ENCODE results near the gene MRFAP1L1.
"Not testable (repeated sequence)": the region's sequence is repeated elsewhere in the genome, so short reads cannot be mapped to it uniquely, and the experiment has no call there.

Gene MRFAP1L1

DNA sequence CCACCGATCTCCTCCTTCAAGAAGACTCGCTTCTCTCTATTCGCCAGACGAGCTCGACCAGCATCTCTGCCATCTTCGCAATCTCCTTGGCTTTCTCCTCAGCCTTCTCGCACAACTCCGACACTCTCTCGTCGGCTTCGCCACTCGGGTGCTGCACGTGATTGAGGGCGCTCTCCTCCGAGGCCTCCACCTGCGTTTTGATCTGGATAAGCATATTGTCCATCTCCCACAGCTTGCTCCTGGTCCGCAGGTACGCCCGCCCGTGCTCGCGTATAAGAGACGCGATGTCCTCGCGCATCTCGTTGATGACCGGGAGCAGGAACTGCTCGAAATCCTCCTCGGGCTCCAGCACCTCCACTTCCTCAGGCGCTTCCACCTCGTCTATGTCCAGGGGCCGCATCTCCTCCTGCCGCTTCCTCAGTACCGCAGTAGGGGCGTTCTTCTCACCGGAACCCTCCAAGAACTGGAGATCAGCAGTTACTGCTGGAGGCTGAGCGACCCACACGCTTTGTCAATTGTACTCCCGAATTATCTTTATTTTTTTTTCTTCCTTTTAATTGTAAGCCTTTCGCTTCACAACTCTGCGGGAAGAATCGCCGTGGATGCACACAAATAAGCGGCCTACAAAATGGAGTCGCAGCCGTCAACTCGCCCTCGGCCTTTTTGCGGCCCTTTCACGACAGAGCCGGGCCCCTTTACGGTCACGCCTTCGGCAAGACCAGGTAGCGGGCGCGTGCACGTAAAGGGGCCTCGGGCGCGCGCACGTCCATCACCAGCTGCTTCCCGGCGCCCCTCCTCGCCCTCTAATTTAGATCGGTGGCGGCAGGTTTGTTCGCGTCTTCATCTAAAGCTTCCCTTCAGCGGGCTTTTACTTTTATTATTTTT is at the start of gene MRFAP1L1:
TSS of gene MRFAP1L1 (minus strand) at position 636 of the 885 bp plus-strand sequence. CDS start at position 400, 236 bp downstream.
- no peak for FAIRE-seq

DNA sequence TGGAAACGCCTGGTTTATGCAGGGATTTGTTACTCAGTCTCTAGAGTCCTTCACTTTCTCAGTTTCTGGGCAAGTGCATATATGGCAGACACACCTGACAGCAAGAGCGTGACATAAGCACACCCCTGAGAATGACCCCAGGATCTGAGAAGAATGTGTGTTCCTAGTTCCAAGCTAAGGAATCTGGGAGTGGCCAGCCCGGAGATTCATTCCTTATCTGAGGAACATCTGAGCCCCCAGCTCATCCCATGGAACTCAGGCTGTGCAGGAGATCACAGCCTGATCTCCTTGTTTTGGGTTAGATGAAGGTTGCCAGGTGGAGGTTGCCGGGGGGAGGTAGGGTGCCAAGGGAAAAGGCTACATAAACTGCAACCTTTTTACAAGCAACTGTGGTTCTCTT is 49.1 kb upstream of the MRFAP1L1 start:
- DNase-seq (ENCODE audit: insufficient read length, low spot score) (no peak), FAIRE-seq (no peak)
- TF ChIP-seq, protein P1, sequence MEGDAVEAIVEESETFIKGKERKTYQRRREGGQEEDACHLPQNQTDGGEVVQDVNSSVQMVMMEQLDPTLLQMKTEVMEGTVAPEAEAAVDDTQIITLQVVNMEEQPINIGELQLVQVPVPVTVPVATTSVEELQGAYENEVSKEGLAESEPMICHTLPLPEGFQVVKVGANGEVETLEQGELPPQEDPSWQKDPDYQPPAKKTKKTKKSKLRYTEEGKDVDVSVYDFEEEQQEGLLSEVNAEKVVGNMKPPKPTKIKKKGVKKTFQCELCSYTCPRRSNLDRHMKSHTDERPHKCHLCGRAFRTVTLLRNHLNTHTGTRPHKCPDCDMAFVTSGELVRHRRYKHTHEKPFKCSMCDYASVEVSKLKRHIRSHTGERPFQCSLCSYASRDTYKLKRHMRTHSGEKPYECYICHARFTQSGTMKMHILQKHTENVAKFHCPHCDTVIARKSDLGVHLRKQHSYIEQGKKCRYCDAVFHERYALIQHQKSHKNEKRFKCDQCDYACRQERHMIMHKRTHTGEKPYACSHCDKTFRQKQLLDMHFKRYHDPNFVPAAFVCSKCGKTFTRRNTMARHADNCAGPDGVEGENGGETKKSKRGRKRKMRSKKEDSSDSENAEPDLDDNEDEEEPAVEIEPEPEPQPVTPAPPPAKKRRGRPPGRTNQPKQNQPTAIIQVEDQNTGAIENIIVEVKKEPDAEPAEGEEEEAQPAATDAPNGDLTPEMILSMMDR (IDR thresholded peaks at IDR 0.05; ENCODE audit: insufficient read depth, missing control alignments), result no peak

More for the DNA sequence above, at the start of gene MRFAP1L1:
- TF ChIP-seq, protein P1 (IDR thresholded peaks at IDR 0.05; ENCODE audit: insufficient read depth, missing control alignments), result no peak
- peak; percentile 72 for DNase-seq (ENCODE audit: insufficient read length, low spot score)

- DNase-seq (ENCODE audit: insufficient read length, low spot score); FAIRE-seq: not testable (repeated sequence)
Observed at GRCh38 chr4:6756345-6756744, 46.7 kb upstream of the MRFAP1L1 start.

- DNase-seq (ENCODE audit: insufficient read length, low spot score), result no peak
- FAIRE-seq, result no peak
- TF ChIP-seq, protein P1 (IDR thresholded peaks at IDR 0.05; ENCODE audit: insufficient read depth, missing control alignments), result no peak
Observed at GRCh38 chr4:6755088-6755753, 45.6 kb upstream of the MRFAP1L1 start.

- FAIRE-seq, result no peak
- TF ChIP-seq, protein P1 (IDR thresholded peaks at IDR 0.05; ENCODE audit: insufficient read depth, missing control alignments), result no peak
- no peak for DNase-seq (ENCODE audit: insufficient read length, low spot score)
Observed at GRCh38 chr4:6754481-6755087, 44.9 kb upstream of the MRFAP1L1 start.

DNA sequence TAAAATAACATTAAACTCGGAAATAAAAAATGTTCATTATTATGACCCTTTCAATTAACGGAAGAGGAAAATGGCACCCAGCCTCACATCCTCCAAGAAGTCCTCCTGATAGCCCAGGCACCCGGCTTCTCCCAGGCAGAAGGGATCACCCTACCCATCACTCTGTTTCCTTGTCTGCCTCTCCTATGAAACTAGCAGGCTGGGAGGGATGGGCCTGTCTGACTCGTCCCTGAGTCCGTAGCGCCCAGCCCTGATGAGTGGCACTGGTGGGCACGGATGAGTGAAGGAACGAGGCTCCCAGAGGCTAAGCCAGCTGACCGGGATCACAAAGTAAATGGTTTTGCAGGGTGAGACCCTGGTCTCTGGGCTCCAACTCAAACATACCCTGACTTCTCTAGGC is 44.2 kb upstream of the MRFAP1L1 start:
- no peak for DNase-seq (ENCODE audit: insufficient read length, low spot score)
- no peak for FAIRE-seq
- TF ChIP-seq, protein P1 (IDR thresholded peaks at IDR 0.05; ENCODE audit: insufficient read depth, missing control alignments), result no peak

DNA sequence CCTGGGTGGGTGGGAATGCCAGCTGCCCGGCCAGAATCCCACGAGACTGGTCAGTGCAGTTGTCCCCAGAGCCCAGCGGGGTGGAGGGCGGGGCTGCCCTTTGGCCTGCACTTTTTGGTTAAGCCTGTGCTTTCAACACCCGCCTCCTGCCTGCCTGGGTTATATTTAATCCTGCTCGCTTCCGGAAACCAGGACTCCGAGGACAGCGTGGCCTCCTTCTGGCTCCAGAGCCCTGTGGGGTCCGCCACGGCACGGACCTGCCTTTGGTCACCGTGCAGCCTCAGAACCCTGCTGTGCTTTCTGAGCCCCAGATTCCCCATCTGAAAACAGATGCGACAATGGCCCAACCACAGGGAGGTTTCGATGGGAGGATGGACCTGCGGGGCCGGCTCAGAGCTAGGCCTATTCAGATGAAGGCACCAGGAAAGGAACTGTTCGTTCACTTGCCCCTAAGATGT is 43.5 kb upstream of the MRFAP1L1 start:
- TF ChIP-seq, protein P1 (IDR thresholded peaks at IDR 0.05; ENCODE audit: insufficient read depth, missing control alignments), result no peak
- no peak for FAIRE-seq

More for the DNA sequence above, 43.5 kb upstream of the MRFAP1L1 start:
- DNase-seq (ENCODE audit: insufficient read length, low spot score), result no peak
